Erythroblast (primary cell): ENCODE data around the gene UGDH.
"Not testable (repeated sequence)": the region's sequence is repeated elsewhere in the genome, so short reads cannot be mapped to it uniquely, and the experiment has no call there.

Experiments used
- DNase-seq, 2 experiments: peaks; one replicate each; lab custom pipeline; 2025; lab: John Stamatoyannopoulos, UW
- GATA1 ChIP-seq: IDR thresholded peaks from 2 replicates; pipeline ENCODE4 v1.6.1; 2011; ENCODE audit warnings: low read depth, mild to moderate bottlenecking, control low read depth, low read length, moderate library complexity
- POLR2A ChIP-seq: IDR thresholded peaks from 2 replicates; pipeline ENCODE4 v1.6.1; 2011; ENCODE audit warnings: mild to moderate bottlenecking, low read length

UGDH gene

DNA sequence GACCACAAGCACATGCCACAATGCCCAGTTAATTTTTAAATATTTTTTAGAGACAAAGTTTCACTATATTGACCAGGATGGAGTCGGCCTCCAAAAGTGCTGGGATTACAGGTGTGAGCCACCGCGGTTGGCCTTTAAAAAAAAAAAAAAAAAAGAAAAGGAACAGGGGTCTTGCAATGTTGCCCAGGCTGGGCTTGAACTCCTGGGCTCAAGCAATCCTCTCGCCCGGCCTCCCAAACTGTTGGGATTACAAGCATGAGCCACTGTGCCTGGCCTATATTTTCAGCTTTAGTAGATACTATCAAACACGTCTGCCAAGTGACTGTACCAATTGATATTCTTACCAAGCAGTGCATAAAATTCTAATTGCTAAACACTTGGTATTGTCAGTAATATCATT lies 8.8 kb downstream of the UGDH start:
- no peak for TF ChIP-seq POLR2A
- no peak for TF ChIP-seq GATA1
- no peak for DNase-seq

GRCh38 chr4:39516407-39516966 lies 10.8 kb downstream of the UGDH start:
- TF ChIP-seq GATA1 (no peak), POLR2A (no peak)
- DNase-seq, result no peak

GRCh38 chr4:39515669-39516401 lies 11.4 kb downstream of the UGDH start:
- peak in 1 of 2 experiments; percentile 29 for DNase-seq

GRCh38 chr4:39514888-39515401 lies 12.3 kb downstream of the UGDH start:
- TF ChIP-seq POLR2A (no peak), GATA1 (no peak)

DNA sequence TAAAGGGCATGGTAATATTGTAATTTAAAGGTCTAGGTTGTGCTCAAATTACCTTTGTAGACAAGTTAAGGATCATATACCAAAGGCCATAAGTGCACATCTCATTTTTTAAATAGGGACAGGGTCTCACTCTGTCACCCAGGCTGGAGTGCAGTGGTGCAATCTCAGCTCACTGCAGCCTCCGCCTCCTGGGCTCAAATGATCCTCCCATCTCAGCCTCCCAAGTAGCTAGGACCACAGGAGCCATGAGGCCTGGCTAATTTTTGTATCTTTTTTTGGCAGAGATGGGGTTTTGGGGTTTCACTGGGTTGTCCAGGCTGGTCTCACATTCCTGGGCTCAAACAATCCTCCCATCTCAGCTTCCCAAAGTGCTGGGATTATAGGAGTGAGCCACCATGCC lies 13.0 kb downstream of the UGDH start:
- not testable (repeated sequence) for DNase-seq

More at GRCh38 chr4:39514888-39515401, 12.3 kb downstream of the UGDH start:
- peak in 1 of 2 experiments; percentile 55 for DNase-seq

DNA sequence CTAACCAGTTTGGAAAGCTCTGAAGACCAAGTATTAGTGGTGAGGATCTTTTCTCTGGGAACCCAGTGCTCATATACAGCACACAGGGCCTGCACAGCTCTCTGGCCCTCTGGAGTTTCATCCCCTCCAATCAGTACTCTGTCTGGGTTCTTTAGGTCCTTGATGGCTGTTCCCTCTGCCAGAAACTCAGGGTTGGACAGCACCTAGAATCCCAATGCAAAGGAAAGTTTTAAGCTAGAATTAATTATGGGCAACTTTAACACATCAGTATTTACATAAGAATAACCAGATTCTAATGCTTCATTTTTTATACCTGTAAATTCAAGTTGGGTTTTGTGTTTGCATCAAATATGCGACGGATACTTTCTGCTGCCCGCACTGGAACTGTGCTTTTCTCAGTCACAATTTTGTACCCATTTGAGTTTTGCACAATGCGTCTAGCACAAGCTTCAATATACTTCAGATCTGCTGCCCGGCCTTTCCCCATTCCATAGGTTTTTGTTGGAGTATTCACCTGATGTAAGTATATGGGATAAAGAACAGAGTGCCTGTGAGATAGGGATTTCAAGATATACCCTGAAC lies 16.8 kb downstream of the UGDH start:
- TF ChIP-seq POLR2A, result no peak
- TF ChIP-seq GATA1, result no peak
- no peak for DNase-seq

GRCh38 chr4:39505581-39505980 lies 21.7 kb downstream of the UGDH start:
- DNase-seq, result no peak
- no peak for TF ChIP-seq GATA1
- TF ChIP-seq POLR2A, result no peak

GRCh38 chr4:39504538-39504937 lies 22.7 kb downstream of the UGDH start:
- TF ChIP-seq POLR2A, result no peak
- no peak for TF ChIP-seq GATA1
- no peak for DNase-seq

- DNase-seq, result not testable (repeated sequence)
Measured at GRCh38 chr4:39502664-39503035, 24.6 kb downstream of the UGDH start.

DNA sequence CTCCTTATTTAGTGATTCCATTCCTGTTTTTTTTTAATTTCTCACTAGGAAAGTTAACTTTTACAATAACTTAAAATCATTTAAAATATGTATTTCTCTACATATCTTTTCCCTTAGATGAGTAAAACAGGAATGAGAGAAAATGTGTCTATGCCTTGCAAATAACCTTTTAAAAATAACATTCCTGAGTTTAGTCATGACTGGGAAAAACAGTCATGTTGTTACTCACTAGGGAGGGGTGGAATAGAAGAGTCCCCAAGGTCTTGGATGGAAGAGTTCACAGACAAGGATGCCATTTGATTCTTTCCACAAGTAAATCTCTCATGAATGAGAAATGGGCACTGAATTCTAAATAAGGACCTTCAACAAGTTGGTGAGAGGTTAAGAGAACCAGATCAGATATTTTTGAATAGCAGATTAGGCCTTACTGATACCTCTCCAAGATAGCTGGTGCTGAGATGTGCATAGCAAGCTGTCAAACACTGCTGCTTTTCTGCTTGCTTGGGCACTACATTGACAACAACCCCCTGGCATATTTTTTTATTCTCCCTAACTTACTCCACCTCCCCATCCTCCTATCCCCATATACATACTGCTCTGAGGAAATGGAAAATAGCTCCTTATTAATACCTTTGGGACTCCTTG lies 25.1 kb downstream of the UGDH start:
- TF ChIP-seq GATA1 (no peak), POLR2A (no peak)
- DNase-seq, result peak; percentile 13 to 26

- TF ChIP-seq GATA1, result no peak
- TF ChIP-seq POLR2A, result no peak
- no peak for DNase-seq
Measured at GRCh38 chr4:39498727-39499020, 28.6 kb downstream of the UGDH start.

- DNase-seq, result peak; percentile 10 to 70
Measured at GRCh38 chr4:39497909-39498726, 29.1 kb downstream of the UGDH start.

GRCh38 chr4:39495446-39496213 lies 31.6 kb downstream of the UGDH start:
- DNase-seq, result no peak

More at GRCh38 chr4:39497909-39498726, 29.1 kb downstream of the UGDH start:
- TF ChIP-seq GATA1 (no peak), POLR2A (no peak)

More at GRCh38 chr4:39495446-39496213, 31.6 kb downstream of the UGDH start:
- TF ChIP-seq GATA1 (no peak), POLR2A (no peak)
